Fibroblast of skin of scalp (primary cell): ENCODE results near the gene OVOL2.

Source experiments
- DNase-seq: peaks from one replicate; pipeline ENCODE4 v3.0.0-alpha.2; 2013

OVOL2 gene

GRCh38 chr20:17976305-17976704, 81.4 kb downstream of the OVOL2 start:
- no peak for DNase-seq
